HG02571 (cell line): ENCODE results near the gene DIAPH2.

ENCODE experiments used
- ATAC-seq: cut with Tn5 transposase; IDR thresholded peaks from one replicate; pipeline ENCODE4 v1.9.1; 2021; ENCODE audit warnings: mild to moderate bottlenecking, moderate library complexity; ENCODE audit not compliant: unreplicated experiment

Gene DIAPH2

GRCh38 chrX:97628807-97629596, 944.4 kb downstream of the DIAPH2 start:
- ATAC-seq = no peak

DNA sequence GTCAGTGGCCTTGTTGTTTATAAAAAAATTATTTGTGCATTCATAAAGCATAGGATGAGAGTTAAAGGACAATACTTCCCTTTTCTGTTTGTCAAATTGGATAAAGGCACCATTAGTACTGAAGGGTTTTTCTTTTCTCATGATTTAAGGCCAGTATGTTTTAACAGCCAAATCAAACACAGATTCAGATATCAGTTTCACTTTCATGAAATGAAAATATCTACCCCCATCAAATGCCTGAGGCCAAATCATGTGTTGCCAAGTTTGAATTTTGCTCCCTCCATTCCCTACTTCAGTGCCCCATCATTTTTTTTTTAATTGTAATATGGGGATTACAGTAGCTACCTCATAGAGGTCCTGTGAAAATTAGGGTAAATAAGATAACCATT, 944.9 kb downstream of the DIAPH2 start:
- ATAC-seq = no peak

- ATAC-seq = no peak
Observed at GRCh38 chrX:97633798-97634197, 949.2 kb downstream of the DIAPH2 start.

DNA sequence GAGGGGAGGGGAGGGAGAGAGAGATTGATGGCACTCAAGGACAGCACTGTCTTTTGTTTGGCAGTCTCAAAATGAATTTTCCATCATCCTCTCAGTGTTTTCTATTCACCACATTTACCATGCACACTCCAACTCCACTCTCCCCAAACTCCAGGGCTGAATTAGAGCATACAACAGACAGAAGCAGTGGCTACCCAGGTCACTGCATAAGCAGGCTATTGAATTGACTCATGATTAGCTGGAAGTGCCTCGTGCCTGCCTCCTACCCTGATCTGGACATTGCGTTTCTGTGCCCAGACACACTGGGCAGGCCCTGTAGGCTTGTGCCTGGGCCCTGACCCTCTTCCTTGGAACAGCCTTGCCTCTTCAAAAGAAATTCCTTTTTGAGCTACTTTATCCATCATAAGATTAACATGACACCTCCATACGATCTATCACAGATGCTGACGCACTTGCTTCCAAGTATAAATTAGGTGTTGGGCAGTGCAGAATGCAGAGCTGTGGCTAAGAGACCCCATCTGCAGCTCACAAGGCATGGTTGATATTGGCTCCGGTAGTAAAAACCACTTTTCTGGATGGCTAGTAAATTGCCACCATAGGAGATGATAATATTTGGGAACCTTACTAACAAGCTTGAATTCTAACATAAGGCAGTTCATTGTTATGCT, 952.0 kb downstream of the DIAPH2 start:
- ATAC-seq = no peak

- no peak for ATAC-seq
Observed at GRCh38 chrX:97637289-97637688, 952.6 kb downstream of the DIAPH2 start.

DNA sequence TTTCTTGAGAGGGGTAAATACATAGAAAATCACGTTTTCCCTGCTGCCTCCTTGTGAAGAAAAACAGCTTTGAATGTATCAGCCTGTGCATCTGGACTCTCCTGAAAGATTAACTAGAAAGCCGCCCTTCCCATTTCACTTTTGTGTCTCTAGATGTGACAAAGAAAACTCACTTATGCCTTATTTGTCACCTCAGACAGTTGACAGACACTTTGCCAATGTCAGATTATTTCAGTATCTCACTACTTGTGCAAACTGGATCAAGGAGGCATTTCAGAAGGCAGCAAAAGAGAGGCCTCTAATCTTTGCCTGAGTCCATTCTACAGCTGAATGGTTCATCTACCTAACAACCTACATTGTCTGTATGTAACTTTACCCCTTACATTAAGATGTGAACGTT, 954.0 kb downstream of the DIAPH2 start:
- no peak for ATAC-seq

GRCh38 chrX:97639526-97639925, 954.9 kb downstream of the DIAPH2 start:
- no peak for ATAC-seq
